Upper lobe of right lung (tissue), 1 donor: ENCODE data around the gene PMPCA. TPM values are rescaled to one million over a fixed set of nuclear protein-coding genes. Genes with fewer than 3 reads are reported as not detected.

Experiments
- ATAC-seq: fragments of 200-7000 bp; cut with Tn5 transposase; one replicate; pipeline ENCODE4 v1.9.1; 2020; ENCODE audit warnings: mild to moderate bottlenecking, moderate library complexity
- DNase-seq: peaks from one replicate; pipeline ENCODE4 v3.0.0-alpha.2; 2020
- H3K27ac ChIP-seq: fragments of 200-600 bp; one replicate; pipeline ENCODE4 v1.8.0; 2022
- H3K27me3 ChIP-seq: fragments of 200-600 bp; one replicate; pipeline ENCODE4 v1.8.0; 2022; ENCODE audit warnings: mild to moderate bottlenecking
- H3K36me3 ChIP-seq: fragments of 200-600 bp; one replicate; pipeline ENCODE4 v1.8.0; 2022
- H3K4me1 ChIP-seq: fragments of 200-600 bp; one replicate; pipeline ENCODE4 v1.8.0; 2022
- H3K4me3 ChIP-seq: fragments of 200-600 bp; one replicate; pipeline ENCODE4 v1.8.0; 2022; ENCODE audit warnings: mild to moderate bottlenecking
- H3K9me3 ChIP-seq: fragments of 200-600 bp; one replicate; pipeline ENCODE4 v1.8.0; 2022
- CTCF ChIP-seq: fragments of 200-600 bp; IDR thresholded peaks from one replicate; pipeline ENCODE4 v1.8.0; 2022; ENCODE audit warnings: antibody characterized with exemption
- intact Hi-C: fragments of 100-400 bp; cut with DNase I; formaldehyde crosslinking; loops from one replicate; pipeline ENCODE4 v1.11.0; 2022
- total RNA-seq: library from RNA; stranded (reverse); fragmentation: NEBNext Ultra II Directional; extraction: Animal tissue kit (Norgen Biotek cat#: 25700); gene quantifications from one replicate; pipeline ENCODE4 v1.2.1, GENCODE V29; 2021
- donor health status: DM: no; HTN: yes; CAD: no; lungs with severe emphysema.

The PMPCA gene
- total RNA-seq, 1 donor from 2014 or later = 41.9 TPM

- H3K36me3 ChIP-seq = peaks cover 71% of the 10 kb centered on the region
- intact Hi-C loops = no loop called here
- TF ChIP-seq CTCF = no peak
- no peaks in the 10 kb centered on the region for H3K9me3 ChIP-seq
- H3K27me3 ChIP-seq = no peaks in the 10 kb centered on the region
- H3K27ac ChIP-seq = no peak overlapping the region
- no peak overlapping the region for H3K4me3 ChIP-seq
- ATAC-seq = no peak
- H3K4me1 ChIP-seq = peaks cover 16% of the 10 kb centered on the region
- DNase-seq = no peak
Measured at GRCh38 chr9:136442265-136442664, 31.8 kb downstream of the PMPCA start.

- H3K4me1 ChIP-seq = peaks cover 8% of the 10 kb centered on the region
- DNase-seq = no peak
- intact Hi-C loops = no loop called here
- H3K9me3 ChIP-seq = no peaks in the 10 kb centered on the region
- H3K4me3 ChIP-seq = no peak overlapping the region
- ATAC-seq = no peak
- no peak overlapping the region for H3K27ac ChIP-seq
- H3K27me3 ChIP-seq = no peaks in the 10 kb centered on the region
- H3K36me3 ChIP-seq = peaks cover 79% of the 10 kb centered on the region
- no peak for TF ChIP-seq CTCF
Measured at GRCh38 chr9:136443087-136443486, 32.6 kb downstream of the PMPCA start.

- H3K36me3 ChIP-seq = peaks cover 80% of the 10 kb centered on the region
- TF ChIP-seq CTCF = no peak
Measured at GRCh38 chr9:136443687-136444086, 33.2 kb downstream of the PMPCA start.

GRCh38 chr9:136444102-136444501 lies 33.6 kb downstream of the PMPCA start:
- TF ChIP-seq CTCF = no peak
- intact Hi-C loops = no loop called here
- peaks cover 84% of the 10 kb centered on the region for H3K36me3 ChIP-seq

More at GRCh38 chr9:136443687-136444086, 33.2 kb downstream of the PMPCA start:
- Histone ChIP-seq H3K4me1 (peaks cover 5% of the 10 kb centered on the region), H3K27ac (no peak overlapping the region), H3K4me3 (no peak overlapping the region), H3K9me3 (no peaks in the 10 kb centered on the region), H3K27me3 (no peaks in the 10 kb centered on the region)
- intact Hi-C loops = no loop called here
- no peak for ATAC-seq
- DNase-seq = no peak

GRCh38 chr9:136445799-136446198 lies 35.3 kb downstream of the PMPCA start:
- H3K36me3 ChIP-seq = peaks cover 95% of the 10 kb centered on the region
- DNase-seq (no peak), ATAC-seq (no peak)
- no peak overlapping the region for H3K4me3 ChIP-seq
- intact Hi-C loops = no loop called here
- no peaks in the 10 kb centered on the region for H3K9me3 ChIP-seq
- no peaks in the 10 kb centered on the region for H3K27me3 ChIP-seq
- H3K4me1 ChIP-seq = no peaks in the 10 kb centered on the region
- TF ChIP-seq CTCF = no peak
- H3K27ac ChIP-seq = no peak overlapping the region

More at GRCh38 chr9:136444102-136444501, 33.6 kb downstream of the PMPCA start:
- Histone ChIP-seq H3K4me1 (peaks cover 5% of the 10 kb centered on the region), H3K4me3 (no peak overlapping the region), H3K9me3 (no peaks in the 10 kb centered on the region), H3K27ac (no peak overlapping the region), H3K27me3 (no peaks in the 10 kb centered on the region)
- ATAC-seq (no peak), DNase-seq (no peak)

GRCh38 chr9:136447173-136447778 lies 36.8 kb downstream of the PMPCA start:
- Histone ChIP-seq H3K4me1 (no peaks in the 10 kb centered on the region), H3K27ac (no peak overlapping the region), H3K27me3 (no peaks in the 10 kb centered on the region), H3K36me3 (peaks cover 95% of the 10 kb centered on the region), H3K9me3 (no peaks in the 10 kb centered on the region), H3K4me3 (no peak overlapping the region)
- no peak for ATAC-seq
- intact Hi-C loops = no loop called here
- no peak for DNase-seq
- TF ChIP-seq CTCF = no peak
